CD14-positive monocyte (primary cell): ENCODE results near the gene CPNE4. TPM values are rescaled to one million over a fixed set of nuclear protein-coding genes. Genes with fewer than 3 reads are reported as not detected.
"Not testable (repeated sequence)": the region's sequence is repeated elsewhere in the genome, so short reads cannot be mapped to it uniquely, and the experiment has no call there.

ENCODE experiments used
- DNase-seq, 3 donors: peaks; one replicate each; pipeline ENCODE4 v3.0.0-alpha.2; 2011 to 2022
- H2AFZ ChIP-seq: 2 replicates; pipeline ENCODE4 v1.6.0; 2012; ENCODE audit warnings: mild to moderate bottlenecking, low read depth, low read length, inconsistent platforms; ENCODE audit not compliant: insufficient read depth, poor library complexity, severe bottlenecking
- H3K27ac ChIP-seq, 2 donors: 1 replicate in 1 of 2; 2 replicates in 1 of 2; pipeline ENCODE4 v1.5.1; 2012 to 2013; ENCODE audit warnings: low read length in 2 of 2, control low read depth in 1 of 2, inconsistent platforms in 1 of 2, low read depth in 1 of 2, mild to moderate bottlenecking in 1 of 2
- H3K27me3 ChIP-seq, 2 donors: one replicate each; pipeline versions ENCODE4 v1.6.0 to v1.6.1; 2011 to 2013; ENCODE audit warnings: low read length in 2 of 2; ENCODE audit not compliant: control insufficient read depth in 2 of 2, insufficient read depth in 2 of 2
- H3K36me3 ChIP-seq, 2 donors: replicated peaks in 1 of 2; 1 replicate in 1 of 2; 2 replicates in 1 of 2; pipeline versions ENCODE4 v1.5.1 to v1.6.1; 2012 to 2013; ENCODE audit warnings: low read length in 2 of 2, control low read depth in 1 of 2, inconsistent platforms in 1 of 2, mild to moderate bottlenecking in 1 of 2; ENCODE audit not compliant: insufficient read depth in 2 of 2, control insufficient read depth in 1 of 2
- H3K4me1 ChIP-seq, 2 donors: 1 replicate in 1 of 2; 2 replicates in 1 of 2; pipeline versions ENCODE4 v1.5.1 to v1.6.1; 2012 to 2013; ENCODE audit warnings: low read length in 2 of 2, control low read depth in 1 of 2, inconsistent platforms in 1 of 2, mild to moderate bottlenecking in 1 of 2, moderate library complexity in 1 of 2; ENCODE audit not compliant: insufficient read depth in 2 of 2, control insufficient read depth in 1 of 2
- H3K4me2 ChIP-seq: replicated peaks from 2 replicates; pipeline ENCODE3; 2012; ENCODE audit warnings: low read length, moderate library complexity, mild to moderate bottlenecking; ENCODE audit not compliant: poor library complexity, severe bottlenecking; ENCODE audit errors: extremely low read depth
- H3K4me3 ChIP-seq, 3 experiments: fragments of 200-600 bp in 1 of 3; sonication (generic) in 1 of 3; replicated peaks in 1 of 3; 1 replicate in 2 of 3; 2 replicates in 1 of 3; pipeline ENCODE4 v1.5.1; 2011 to 2013; ENCODE audit warnings: low read length in 3 of 3, mild to moderate bottlenecking in 3 of 3, control low read depth in 2 of 3, low read depth in 2 of 3, inconsistent platforms in 1 of 3, moderate library complexity in 1 of 3
- H3K79me2 ChIP-seq: 2 replicates; pipeline ENCODE4 v1.6.0; 2012; ENCODE audit warnings: mild to moderate bottlenecking, control low read depth, inconsistent platforms, low read length, moderate library complexity; ENCODE audit not compliant: insufficient read depth
- H3K9ac ChIP-seq: 2 replicates; pipeline ENCODE4 v1.6.0; 2017; ENCODE audit warnings: low read length, mild to moderate bottlenecking; ENCODE audit not compliant: insufficient read depth, poor library complexity, severe bottlenecking
- H3K9me3 ChIP-seq, 2 donors: replicated peaks in 1 of 2; 1 replicate in 1 of 2; 2 replicates in 1 of 2; pipeline versions ENCODE4 v1.5.1 to v1.6.1; 2012 to 2013; ENCODE audit warnings: low read length in 2 of 2, control low read depth in 1 of 2; ENCODE audit not compliant: control insufficient read depth in 1 of 2, insufficient read depth in 1 of 2
- H4K20me1 ChIP-seq: 2 replicates; pipeline ENCODE4 v1.6.0; 2012; ENCODE audit warnings: mild to moderate bottlenecking, low read length, control low read depth, moderate library complexity; ENCODE audit not compliant: insufficient read depth
- H3K27ac Mint-ChIP-seq, 7 donors: one replicate each; pipeline ENCODE4 v1.8.0; 2020; ENCODE audit warnings: mild to moderate bottlenecking in 7 of 7, mixed read lengths in 7 of 7, moderate library complexity in 6 of 7, inconsistent platforms in 2 of 7
- H3K27me3 Mint-ChIP-seq, 3 donors: one replicate each; pipeline ENCODE4 v1.8.0; 2021 to 2022; ENCODE audit warnings: low read depth in 3 of 3, mild to moderate bottlenecking in 3 of 3, mixed read lengths in 3 of 3, moderate library complexity in 3 of 3, inconsistent platforms in 1 of 3
- H3K36me3 Mint-ChIP-seq, 2 donors: one replicate each; pipeline ENCODE4 v1.8.0; 2020; ENCODE audit warnings: mixed read lengths in 2 of 2, inconsistent platforms in 1 of 2, mild to moderate bottlenecking in 1 of 2
- H3K4me1 Mint-ChIP-seq: one replicate; pipeline ENCODE4 v1.8.0; 2020; ENCODE audit warnings: mild to moderate bottlenecking, mixed read lengths
- H3K4me3 Mint-ChIP-seq, 2 donors: one replicate each; pipeline ENCODE4 v1.8.0; 2020; ENCODE audit warnings: mild to moderate bottlenecking in 2 of 2, mixed read lengths in 2 of 2, moderate library complexity in 1 of 2
- H3K9me3 Mint-ChIP-seq, 7 donors: one replicate each; pipeline ENCODE4 v1.8.0; 2020 to 2022; ENCODE audit warnings: mixed read lengths in 7 of 7, mild to moderate bottlenecking in 6 of 7, moderate library complexity in 6 of 7, inconsistent platforms in 2 of 7
- WGBS: methylation state at CpG from one replicate; pipeline ENCODE4 v1.1.5; 2013; ENCODE audit warnings: missing lambda C conversion rate; ENCODE audit not compliant: insufficient coverage; 5-methylcytosine and 5-hydroxymethylcytosine counted together
- intact Hi-C, 2 donors: fragments of 100-400 bp; cut with micrococcal nuclease; formaldehyde crosslinking; loops; one replicate each; pipeline versions ENCODE4 v1.15.0 to v1.15.1; 2023
- polyA plus RNA-seq, 3 donors: library from polyadenylated mRNA; depleted of rRNA in 1 of 3; unstranded in 2 of 3; stranded (reverse) in 1 of 3; fragments of 300-500 nt in 2 of 3; fragments of >200 nt in 1 of 3; fragmentation: Illumina TruSeq in 2 of 3; gene quantifications; 1 replicate in 2 of 3; 2 replicates in 1 of 3; pipeline ENCODE4 v1.2.3, GENCODE V29; 2012 to 2021
- TF ChIP-seq, protein P1 (sequence below): fragments of 200-600 bp; IDR thresholded peaks from one replicate; pipeline ENCODE4 v1.8.0; 2022; ENCODE audit warnings: antibody characterized with exemption, mild to moderate bottlenecking

The CPNE4 gene
- polyA plus RNA-seq, 3 donors: not detected

GRCh38 chr3:131491084-131491483, 543.7 kb downstream of the CPNE4 start:
- H3K79me2 ChIP-seq: no peaks in the 10 kb centered on the region
- H3K4me3 ChIP-seq: no peak overlapping the region

DNA sequence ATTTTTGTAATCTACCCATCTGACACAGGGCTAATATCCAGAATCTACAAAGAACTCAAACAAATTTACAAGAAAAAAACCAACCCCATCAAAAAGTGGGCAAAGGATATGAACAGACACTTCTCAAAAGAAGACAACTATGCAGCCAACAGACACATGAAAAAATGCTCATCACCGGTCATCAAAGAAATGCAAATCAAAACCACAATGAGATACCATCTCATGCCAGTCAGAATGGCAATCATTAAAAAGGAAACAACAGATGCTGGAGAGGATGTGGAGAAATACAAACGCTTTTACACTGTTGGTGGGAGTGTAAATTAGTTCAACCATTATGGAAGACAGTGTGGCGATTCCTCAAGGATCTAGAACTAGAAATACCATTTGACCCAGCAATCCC, 548.3 kb downstream of the CPNE4 start:
- H3K27me3 ChIP-seq, H3K4me2 ChIP-seq, H3K9ac ChIP-seq, H3K4me3 ChIP-seq, intact Hi-C loops, H3K4me1 Mint-ChIP-seq, H3K4me1 ChIP-seq, H3K9me3 Mint-ChIP-seq, H4K20me1 ChIP-seq, H3K79me2 ChIP-seq, H3K27me3 Mint-ChIP-seq, H2AFZ ChIP-seq, H3K27ac ChIP-seq, H3K9me3 ChIP-seq, H3K4me3 Mint-ChIP-seq, DNase-seq: not testable (repeated sequence)
- no CpG with 5 or more reads among the region's 3 CpGs for WGBS
- Mint-ChIP-seq H3K27ac (peak overlapping the region in 1 of 7 donors; percentile 6), H3K36me3 (peaks cover 37 to 49% of the 10 kb centered on the region in 2 donors)
- H3K36me3 ChIP-seq: peaks cover 51 to 87% of the 10 kb centered on the region in 2 donors

More at GRCh38 chr3:131491084-131491483, 543.7 kb downstream of the CPNE4 start:
- H3K36me3 Mint-ChIP-seq: peaks cover 37 to 43% of the 10 kb centered on the region in 2 donors
- intact Hi-C loops: no loop called here
- no peak overlapping the region for H3K9ac ChIP-seq
- no peaks in the 10 kb centered on the region for H3K27me3 ChIP-seq
- H3K27ac ChIP-seq: no peak overlapping the region
- H3K4me3 Mint-ChIP-seq: no peak overlapping the region
- DNase-seq: no peak
- no peak overlapping the region for H3K4me2 ChIP-seq
- no peaks in the 10 kb centered on the region for H3K4me1 Mint-ChIP-seq
- TF ChIP-seq, protein P1, sequence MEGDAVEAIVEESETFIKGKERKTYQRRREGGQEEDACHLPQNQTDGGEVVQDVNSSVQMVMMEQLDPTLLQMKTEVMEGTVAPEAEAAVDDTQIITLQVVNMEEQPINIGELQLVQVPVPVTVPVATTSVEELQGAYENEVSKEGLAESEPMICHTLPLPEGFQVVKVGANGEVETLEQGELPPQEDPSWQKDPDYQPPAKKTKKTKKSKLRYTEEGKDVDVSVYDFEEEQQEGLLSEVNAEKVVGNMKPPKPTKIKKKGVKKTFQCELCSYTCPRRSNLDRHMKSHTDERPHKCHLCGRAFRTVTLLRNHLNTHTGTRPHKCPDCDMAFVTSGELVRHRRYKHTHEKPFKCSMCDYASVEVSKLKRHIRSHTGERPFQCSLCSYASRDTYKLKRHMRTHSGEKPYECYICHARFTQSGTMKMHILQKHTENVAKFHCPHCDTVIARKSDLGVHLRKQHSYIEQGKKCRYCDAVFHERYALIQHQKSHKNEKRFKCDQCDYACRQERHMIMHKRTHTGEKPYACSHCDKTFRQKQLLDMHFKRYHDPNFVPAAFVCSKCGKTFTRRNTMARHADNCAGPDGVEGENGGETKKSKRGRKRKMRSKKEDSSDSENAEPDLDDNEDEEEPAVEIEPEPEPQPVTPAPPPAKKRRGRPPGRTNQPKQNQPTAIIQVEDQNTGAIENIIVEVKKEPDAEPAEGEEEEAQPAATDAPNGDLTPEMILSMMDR: no peak
- H3K4me1 ChIP-seq: no peaks in the 10 kb centered on the region
- H3K27me3 Mint-ChIP-seq: no peaks in the 10 kb centered on the region
- no peaks in the 10 kb centered on the region for H3K9me3 ChIP-seq
- H3K27ac Mint-ChIP-seq: no peak overlapping the region
- H2AFZ ChIP-seq: no peak overlapping the region
- H3K9me3 Mint-ChIP-seq: no peaks in the 10 kb centered on the region
- 100% methylated on average over 2 of the region's 2 CpGs for WGBS
- H4K20me1 ChIP-seq: peaks cover 5% of the 10 kb centered on the region
- peaks cover 67 to 90% of the 10 kb centered on the region in 2 donors for H3K36me3 ChIP-seq
